HG03378 (cell line): Measurements from ENCODE around the gene MSL1.

Experiments
- ATAC-seq: cut with Tn5 transposase; IDR thresholded peaks from one replicate; pipeline ENCODE4 v1.9.1; 2021; ENCODE audit warnings: mild to moderate bottlenecking, moderate library complexity; ENCODE audit not compliant: unreplicated experiment

Gene MSL1

DNA sequence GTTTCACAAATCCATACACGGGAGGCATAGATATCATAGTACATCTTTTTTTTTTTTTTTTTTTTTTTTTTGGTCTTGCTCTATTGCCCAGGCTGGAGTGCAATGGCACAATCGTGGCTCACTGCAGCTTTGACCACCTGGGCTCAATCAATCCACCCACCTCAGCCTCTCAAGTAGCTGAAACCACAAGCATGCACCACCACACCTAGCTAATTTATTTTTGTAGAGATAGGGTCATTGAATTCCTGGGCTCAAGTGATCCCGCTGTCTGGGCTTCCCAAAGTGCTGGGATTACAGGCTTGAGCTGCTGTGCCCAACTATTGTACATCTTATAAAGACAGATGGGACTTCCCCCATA, 52.0 kb downstream of the MSL1 start:
- ATAC-seq = no peak

- no peak for ATAC-seq
Observed at GRCh38 chr17:40174514-40174913, 52.7 kb downstream of the MSL1 start.

- ATAC-seq = no peak
Observed at GRCh38 chr17:40175928-40176753, 54.4 kb downstream of the MSL1 start.

DNA sequence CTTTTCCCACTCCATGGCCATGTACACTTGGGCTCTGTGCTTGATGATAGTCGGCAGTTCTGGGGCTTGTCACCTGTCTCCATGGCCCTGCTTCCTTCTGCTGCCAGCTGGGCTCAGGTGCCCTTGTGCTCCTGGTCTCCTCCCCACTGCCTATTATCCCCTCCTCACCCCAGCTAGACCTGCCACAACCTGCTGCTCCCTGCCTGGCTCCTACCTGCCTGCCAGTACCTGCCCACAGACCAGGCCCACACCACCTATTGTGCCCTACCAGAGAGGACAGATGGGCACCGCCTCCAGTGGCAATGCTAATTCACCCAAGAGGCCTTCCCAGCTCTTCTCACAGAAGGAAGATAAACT, 55.0 kb downstream of the MSL1 start:
- no peak for ATAC-seq

DNA sequence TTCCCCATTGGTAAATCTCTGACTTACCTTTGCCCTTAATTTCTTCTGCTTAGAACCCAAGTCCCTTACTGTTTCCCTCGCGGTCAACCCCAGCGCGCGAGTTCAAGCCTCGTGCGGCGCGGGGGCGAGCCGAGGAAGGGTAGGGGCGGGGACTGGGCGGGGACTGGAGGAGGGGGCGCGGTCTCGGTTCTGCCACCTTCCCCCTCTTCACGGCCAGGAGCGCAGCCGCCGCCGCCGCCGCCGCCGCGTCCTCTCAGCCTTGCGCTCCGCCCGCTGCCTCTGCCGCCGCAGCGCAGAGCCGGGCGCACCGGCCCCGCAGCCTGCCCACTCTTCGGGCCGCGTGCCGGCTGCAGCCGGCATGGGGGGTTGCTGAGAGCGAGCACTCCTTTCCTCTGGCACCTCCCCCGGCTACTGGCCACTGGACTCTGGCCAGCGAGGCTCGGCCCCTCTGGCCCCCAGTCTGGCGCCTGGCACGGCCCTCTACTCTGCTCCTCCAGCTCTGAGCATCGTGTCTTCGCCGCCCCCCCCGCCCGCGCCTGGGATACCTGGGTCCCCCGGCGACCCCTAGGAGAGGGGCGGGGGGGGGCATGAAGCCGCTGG, 55.6 kb downstream of the MSL1 start, which contains the start of gene RAPGEFL1:
RAPGEFL1 (plus strand) TSS at position 196 of the 600 bp plus-strand sequence; CDS start at position 588, 392 bp downstream.
- ATAC-seq = no peak

GRCh38 chr17:40178021-40178601, 56.3 kb downstream of the MSL1 start:
- ATAC-seq = no peak

DNA sequence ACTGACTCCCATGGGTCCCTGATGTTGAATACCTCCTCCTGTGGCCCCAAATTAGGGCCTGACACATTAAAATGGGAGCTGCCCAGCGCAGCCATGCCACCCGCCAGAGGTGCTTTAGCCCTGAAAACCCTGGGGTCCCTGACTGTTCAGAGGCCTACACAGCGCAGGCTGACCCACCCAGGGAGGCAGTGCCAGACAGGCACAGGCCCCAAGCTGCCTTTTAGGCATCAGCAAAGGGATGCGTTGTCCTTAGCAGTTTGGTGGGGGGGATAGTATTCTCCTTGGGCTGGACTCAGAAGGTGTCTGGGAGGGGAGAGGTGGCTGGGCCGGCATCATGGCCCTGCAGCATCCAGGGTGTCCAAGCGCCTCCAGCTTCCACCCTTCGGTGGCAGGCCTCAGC, 56.9 kb downstream of the MSL1 start:
- ATAC-seq = no peak

DNA sequence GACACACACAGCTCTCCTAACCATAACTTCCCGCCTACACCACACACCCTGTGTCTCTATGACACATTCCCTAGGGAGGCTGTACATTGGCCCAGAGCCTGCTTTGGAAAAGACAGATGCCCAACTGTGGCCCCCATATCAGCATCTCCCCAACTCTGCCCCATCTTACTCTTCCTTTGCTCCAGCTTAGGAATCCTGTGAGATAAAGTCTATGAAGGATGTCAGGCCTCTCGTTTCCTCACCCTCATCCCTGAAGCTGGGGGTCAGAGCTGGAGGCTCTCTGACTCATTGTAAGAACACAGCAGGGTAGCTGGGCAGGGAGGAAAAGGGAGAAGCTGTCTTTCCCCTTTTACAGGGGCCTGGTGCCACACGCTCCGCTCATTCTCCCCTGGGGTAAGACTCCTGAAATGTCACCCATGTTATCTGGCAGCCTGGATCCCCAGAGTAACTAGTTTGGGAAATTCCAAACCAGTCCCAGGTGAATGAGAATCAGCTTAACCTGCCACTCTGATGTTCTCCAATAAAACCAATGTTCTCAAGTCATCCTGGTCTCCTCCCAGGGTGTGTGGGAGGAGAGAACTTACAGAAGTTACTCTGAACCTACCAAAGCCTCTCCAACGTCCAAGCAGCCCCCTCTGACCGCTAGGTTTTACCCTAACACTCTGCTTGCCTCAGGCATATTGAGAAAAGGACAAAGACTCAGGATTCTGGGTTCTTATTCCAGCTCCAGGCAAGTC, 58.3 kb downstream of the MSL1 start:
- no peak for ATAC-seq

DNA sequence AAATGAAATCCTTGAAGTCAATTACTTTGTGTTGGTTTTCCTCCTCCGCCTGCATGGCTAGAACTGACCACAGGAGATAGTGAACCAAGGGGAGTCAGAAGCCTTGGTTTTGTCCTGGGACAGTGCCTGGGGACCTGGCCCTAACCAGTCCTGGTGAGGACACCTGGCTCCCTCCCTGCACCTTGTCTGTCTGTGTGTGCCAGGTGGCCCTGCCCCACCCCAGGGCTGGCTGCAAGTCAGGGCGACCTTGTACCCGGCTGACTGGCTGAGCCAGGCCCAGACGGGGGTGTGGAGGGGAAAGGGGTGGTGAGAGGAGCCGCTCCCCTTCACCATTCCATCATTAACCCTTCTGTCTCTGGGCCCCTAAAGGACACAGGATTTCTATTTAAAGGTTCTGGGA, 58.9 kb downstream of the MSL1 start:
- ATAC-seq = no peak

GRCh38 chr17:40181205-40181604, 59.4 kb downstream of the MSL1 start:
- ATAC-seq = no peak

DNA sequence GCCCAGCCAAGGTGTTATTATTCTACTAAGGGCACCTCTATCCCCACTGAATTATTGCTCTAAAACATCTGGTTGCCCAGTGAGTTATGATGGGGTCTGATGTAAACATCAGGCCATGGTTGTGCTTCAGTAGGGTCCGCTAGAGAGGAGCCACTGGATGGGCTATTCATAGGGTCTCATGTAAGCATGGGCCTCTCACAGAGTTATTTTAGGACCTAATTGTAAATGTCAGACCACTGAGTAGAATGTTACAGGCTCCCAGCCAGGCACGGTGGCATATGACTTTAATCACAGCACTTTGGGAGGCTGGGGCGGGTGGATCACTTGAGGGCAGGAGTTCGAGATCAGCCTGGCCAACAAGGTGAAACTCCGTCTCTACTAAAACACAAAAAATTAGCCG, 60.8 kb downstream of the MSL1 start:
- ATAC-seq = no peak
